ENCODE results near the gene GBX2.

The GBX2 gene

GRCh38 chr2:236184701-236185100 lies 16.5 kb upstream of the GBX2 start:
- FAIRE-seq = no peak
- DNase-seq (ENCODE audit: low spot score) = no peak

GRCh38 chr2:236180831-236181453 lies 12.8 kb upstream of the GBX2 start:
- FAIRE-seq (peak; percentile 76), DNase-seq (ENCODE audit: low spot score) (peak; percentile 42)

- DNase-seq (ENCODE audit: low spot score) (peak; percentile 27), FAIRE-seq (no peak)
These were observed 12.1 kb upstream of the GBX2 start for GRCh38 chr2:236180076-236180816.

- DNase-seq (ENCODE audit: low spot score) = no peak
- FAIRE-seq = no peak
These were observed 11.3 kb upstream of the GBX2 start for GRCh38 chr2:236179236-236180075.

GRCh38 chr2:236178890-236179235 lies 10.7 kb upstream of the GBX2 start:
- DNase-seq (ENCODE audit: low spot score) (no peak), FAIRE-seq (no peak)

- FAIRE-seq (no peak), DNase-seq (ENCODE audit: low spot score) (no peak)
These were observed 10.0 kb upstream of the GBX2 start for GRCh38 chr2:236177967-236178889.

GRCh38 chr2:236177604-236177966 lies 9.4 kb upstream of the GBX2 start:
- FAIRE-seq (no peak), DNase-seq (ENCODE audit: low spot score) (no peak)

- FAIRE-seq = no peak
These were observed 8.8 kb upstream of the GBX2 start for GRCh38 chr2:236176951-236177350.

GRCh38 chr2:236176417-236176816 lies 8.2 kb upstream of the GBX2 start:
- FAIRE-seq = no peak
- DNase-seq (ENCODE audit: low spot score) = no peak

More at GRCh38 chr2:236176951-236177350, 8.8 kb upstream of the GBX2 start:
- no peak for DNase-seq (ENCODE audit: low spot score)

- DNase-seq (ENCODE audit: low spot score) (peak; percentile 44), FAIRE-seq (no peak)
These were observed 7.5 kb upstream of the GBX2 start for GRCh38 chr2:236175548-236176150.

- DNase-seq (ENCODE audit: low spot score) = no peak
- no peak for FAIRE-seq
These were observed 5.8 kb upstream of the GBX2 start for GRCh38 chr2:236173729-236174607.

GRCh38 chr2:236173036-236173728 lies 5.0 kb upstream of the GBX2 start:
- FAIRE-seq (no peak), DNase-seq (ENCODE audit: low spot score) (no peak)

GRCh38 chr2:236172255-236173035 lies 4.3 kb upstream of the GBX2 start:
- FAIRE-seq (no peak), DNase-seq (ENCODE audit: low spot score) (no peak)

GRCh38 chr2:236171680-236172254 lies 3.6 kb upstream of the GBX2 start:
- no peak for DNase-seq (ENCODE audit: low spot score)
- FAIRE-seq = no peak

GRCh38 chr2:236171181-236171679 lies 3.0 kb upstream of the GBX2 start:
- no peak for DNase-seq (ENCODE audit: low spot score)
- no peak for FAIRE-seq

GRCh38 chr2:236170590-236171165 lies 2.5 kb upstream of the GBX2 start:
- FAIRE-seq (no peak), DNase-seq (ENCODE audit: low spot score) (no peak)

GRCh38 chr2:236169741-236170589 lies 1.8 kb upstream of the GBX2 start:
- FAIRE-seq (no peak), DNase-seq (ENCODE audit: low spot score) (no peak)
